GM10266 (cell line): Measurements from ENCODE around the gene TNXB.
"Not testable (repeated sequence)": the region's sequence is repeated elsewhere in the genome, so short reads cannot be mapped to it uniquely, and the experiment has no call there.

ENCODE experiments used
- DNase-seq: peaks from one replicate; pipeline ENCODE4 v3.0.0; 2012; ENCODE audit errors: extremely low spot score
- TF ChIP-seq, protein P1 (sequence below): IDR thresholded peaks from 2 replicates; pipeline ENCODE4 v1.5.1; 2012; ENCODE audit warnings: mild to moderate bottlenecking, low read depth; ENCODE audit not compliant: control insufficient read depth, insufficient read depth; ENCODE audit errors: missing control alignments

Gene TNXB

DNA sequence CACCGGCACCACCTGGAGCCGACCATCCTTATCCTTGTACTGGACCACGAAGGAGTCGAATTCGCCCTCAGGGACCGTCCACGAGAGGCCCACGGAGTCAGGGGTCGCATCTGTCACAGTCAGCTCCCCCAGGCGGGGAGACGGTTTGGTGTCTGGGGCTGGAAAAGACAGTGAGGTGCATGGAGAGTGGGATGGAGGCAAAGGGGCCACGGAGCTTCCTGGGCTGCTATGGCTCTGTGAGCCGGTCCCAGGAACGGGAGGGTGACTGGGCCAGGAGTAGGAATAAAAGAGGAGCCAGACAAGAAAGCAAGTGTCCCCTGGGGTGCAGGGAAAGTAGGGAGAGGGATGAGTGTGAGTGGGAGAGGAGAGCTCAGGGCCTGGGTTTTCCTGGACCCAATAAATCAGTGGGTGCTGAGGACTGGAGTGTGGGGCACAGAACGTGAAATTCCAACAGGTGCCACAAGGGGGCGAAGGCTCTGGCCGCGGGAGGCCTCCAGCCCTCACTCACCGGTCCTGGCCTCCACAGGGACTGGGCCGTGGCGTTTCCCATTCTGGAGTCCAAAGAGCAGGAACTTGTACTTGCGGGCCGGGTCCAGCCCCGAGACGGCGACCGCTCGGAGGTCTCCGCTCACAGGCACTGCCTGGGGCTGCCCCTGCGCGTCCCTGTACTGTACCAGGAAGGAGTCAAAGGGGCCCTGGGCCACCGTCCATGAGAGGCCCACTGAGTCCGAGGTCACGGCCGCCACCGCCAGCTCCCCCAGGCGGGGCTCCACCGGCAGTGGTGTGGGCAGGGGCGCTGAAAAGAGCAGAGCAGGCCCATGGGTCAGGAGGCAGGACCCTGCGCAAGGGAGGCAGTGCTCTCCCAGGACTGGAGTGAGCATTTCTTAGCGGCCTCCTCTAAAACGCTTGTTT lies 61.0 kb downstream of the TNXB start:
- TF ChIP-seq, protein P1, sequence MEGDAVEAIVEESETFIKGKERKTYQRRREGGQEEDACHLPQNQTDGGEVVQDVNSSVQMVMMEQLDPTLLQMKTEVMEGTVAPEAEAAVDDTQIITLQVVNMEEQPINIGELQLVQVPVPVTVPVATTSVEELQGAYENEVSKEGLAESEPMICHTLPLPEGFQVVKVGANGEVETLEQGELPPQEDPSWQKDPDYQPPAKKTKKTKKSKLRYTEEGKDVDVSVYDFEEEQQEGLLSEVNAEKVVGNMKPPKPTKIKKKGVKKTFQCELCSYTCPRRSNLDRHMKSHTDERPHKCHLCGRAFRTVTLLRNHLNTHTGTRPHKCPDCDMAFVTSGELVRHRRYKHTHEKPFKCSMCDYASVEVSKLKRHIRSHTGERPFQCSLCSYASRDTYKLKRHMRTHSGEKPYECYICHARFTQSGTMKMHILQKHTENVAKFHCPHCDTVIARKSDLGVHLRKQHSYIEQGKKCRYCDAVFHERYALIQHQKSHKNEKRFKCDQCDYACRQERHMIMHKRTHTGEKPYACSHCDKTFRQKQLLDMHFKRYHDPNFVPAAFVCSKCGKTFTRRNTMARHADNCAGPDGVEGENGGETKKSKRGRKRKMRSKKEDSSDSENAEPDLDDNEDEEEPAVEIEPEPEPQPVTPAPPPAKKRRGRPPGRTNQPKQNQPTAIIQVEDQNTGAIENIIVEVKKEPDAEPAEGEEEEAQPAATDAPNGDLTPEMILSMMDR = peak; percentile 80

DNA sequence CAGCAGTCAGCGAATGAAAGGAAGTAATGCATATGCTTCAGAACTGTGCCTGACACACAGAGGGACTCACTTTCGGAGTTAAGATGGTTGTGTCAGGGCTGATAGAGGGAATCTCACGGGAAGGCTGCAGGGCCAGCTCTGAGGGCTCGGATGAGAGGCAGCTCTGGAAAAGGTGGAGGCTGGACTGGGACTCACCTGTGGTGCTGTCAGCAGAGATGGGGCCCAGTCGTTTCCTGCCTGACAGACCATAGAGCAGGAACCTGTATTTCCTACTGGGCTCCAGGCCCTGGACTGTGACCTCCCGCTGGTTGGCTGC lies 61.6 kb downstream of the TNXB start:
- TF ChIP-seq, protein P1 = no peak

More for the DNA sequence above, 61.0 kb downstream of the TNXB start:
- DNase-seq = peak; percentile 80

DNA sequence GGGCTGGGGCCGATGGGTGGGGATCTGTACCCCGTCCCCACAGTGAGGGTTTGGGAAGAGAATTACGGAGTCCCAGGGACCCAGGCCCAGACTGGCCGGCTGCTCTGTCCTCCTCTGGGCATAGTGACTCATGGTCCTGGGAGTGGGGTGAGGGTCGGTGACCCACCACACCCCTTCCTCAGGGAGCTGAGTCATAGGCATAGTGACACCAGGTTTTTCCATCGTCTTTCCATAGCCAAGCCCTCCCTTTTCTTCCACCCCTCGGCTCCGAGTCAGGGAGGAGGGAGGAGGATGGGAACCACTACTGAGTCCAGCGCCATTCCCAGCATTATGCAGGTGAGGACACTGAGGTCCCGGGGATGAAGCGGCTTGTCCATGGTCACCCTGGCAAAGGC lies 62.1 kb downstream of the TNXB start:
- TF ChIP-seq, protein P1 = no peak
- DNase-seq = no peak

More for the DNA sequence above, 61.6 kb downstream of the TNXB start:
- no peak for DNase-seq

DNA sequence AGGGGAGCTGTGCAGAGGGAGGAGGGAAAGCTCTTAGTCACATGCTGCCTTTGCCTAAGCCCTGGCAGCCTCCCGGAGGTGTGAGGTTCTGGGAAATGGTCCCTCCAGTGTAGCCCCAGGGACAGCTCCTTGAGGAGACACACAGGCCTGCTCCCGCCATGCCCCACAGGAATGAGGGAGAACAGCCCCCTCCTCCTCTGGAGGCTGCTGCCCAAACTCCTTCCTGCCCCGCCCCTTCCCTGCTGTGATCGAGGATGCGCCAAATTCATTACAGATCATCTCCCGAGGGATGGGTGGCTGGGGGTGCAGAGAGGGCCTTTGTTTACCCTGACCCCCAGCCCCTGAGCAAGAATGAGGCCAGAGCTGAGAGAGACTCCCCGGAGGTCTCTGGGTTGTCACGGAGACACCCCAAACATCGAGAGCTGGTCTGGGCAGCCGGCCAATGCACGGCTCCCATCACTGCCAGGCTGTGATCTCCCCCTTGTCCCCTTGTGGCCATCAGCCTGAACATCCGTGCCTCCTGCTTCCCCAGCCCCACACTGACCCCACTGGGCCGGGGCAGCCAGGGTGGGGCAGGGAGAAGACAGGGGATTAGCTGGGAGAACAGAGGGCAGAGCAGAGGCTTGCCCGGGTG lies 62.6 kb downstream of the TNXB start:
- no peak for DNase-seq
- TF ChIP-seq, protein P1 = no peak

DNA sequence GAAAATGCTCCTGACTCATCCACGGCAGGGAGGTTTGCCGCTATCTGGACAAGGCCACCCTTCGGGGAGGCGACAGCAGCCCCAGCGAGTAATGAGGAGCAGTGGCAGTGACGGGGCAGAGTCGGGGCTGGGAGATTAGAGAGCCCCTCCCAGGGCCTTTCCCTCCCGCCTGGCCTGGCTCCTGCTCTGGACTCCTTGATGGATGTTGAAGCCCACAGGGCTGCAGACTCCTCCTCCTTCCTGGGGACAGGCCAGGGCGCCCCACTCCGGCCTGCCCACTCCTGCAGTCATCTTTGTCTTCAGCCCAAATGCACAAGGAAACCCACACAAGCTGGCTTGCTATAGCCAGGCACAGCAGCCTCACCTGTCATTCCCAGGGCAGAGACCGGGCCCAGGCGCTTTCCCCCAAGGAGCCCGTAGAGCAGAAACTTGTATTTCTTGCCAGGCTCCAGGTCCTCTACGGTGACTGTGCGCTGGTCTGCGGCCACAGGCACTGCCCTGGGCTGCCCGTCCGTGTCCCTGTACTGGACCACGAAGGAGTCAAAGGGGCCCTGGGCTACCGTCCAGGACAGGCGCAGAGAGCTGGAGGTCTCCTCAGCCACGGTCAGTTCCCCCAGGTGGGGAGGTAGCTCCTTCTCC lies 63.2 kb downstream of the TNXB start:
- no peak for DNase-seq
- TF ChIP-seq, protein P1 = no peak

DNA sequence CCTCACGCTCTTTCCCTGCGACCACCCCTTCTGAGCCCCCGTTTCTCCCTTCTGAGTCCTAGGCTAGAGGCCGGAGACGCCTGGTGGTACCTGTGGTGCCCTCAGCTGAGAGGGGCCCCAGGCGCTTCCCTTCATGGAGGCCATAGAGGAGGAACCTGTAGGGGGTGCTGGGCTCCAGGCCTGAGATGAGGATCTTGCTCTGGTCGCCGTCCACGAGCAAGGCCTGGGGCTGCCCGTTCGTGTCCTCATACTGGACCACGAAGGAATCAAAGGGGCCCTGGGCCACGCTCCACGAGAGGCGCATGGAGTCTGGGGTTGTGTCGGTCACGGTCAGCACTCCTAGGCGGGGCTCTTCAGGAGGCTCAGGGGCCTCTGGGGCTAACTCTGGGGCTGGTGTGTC lies 64.2 kb downstream of the TNXB start:
- not testable (repeated sequence) for DNase-seq

DNA sequence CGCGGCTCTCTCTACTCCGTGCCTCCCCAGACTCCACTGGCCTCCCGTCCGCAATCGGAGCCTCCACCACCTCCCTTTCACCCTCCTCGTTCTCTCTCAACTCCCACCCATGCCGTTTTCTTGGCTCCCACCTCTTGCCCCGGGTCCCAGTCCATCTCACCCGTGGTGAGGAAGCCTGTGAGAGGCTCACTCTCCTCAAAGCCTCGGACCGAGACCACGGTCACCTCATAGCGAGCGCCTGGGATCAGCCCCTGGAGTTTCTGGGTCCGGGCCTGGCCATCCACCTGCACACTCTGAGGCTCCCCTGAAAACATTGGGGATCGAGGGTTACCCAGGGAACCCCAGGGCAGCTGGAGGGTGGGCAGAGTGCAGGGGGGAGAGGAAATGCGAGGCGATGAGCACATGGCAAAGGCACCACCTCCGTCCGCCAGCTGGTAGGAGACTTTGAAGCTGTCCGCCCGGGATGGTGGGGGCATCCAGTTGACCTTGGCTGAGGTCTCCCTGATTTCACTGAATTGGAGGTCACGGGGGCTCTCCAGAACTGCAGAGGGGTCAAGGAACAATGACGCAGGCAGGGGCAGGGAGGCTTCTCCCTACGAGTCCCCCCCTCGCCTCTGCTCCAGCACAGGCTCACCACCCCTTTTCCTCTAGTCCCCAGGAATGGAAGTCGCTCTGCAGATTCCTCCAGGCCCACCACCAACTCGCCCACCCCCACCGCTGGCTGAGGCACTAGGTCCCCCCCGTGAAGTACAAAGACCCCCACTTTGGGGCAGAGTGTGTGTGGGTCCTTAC lies 65.4 kb downstream of the TNXB start:
- not testable (repeated sequence) for DNase-seq

DNA sequence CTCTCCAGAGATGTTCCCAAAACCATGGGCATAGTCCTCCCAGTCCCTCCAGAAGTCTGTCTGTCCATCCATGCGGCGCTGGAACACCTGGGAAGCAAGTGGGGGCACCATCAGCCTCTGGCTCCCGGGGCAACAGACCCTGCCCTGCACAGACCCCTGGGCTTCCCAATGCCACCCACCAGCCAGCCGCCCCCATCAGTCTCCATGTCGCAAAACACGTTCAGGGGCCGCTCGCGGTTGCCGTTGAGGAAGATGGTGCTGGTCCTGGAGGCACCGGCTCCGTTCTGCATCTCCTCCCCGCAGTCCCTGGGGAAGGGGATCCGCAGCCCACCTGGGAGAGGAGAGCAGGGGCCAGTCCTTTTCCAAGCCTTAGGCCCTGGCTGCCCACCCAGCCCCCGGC lies 66.9 kb downstream of the TNXB start:
- not testable (repeated sequence) for DNase-seq

DNA sequence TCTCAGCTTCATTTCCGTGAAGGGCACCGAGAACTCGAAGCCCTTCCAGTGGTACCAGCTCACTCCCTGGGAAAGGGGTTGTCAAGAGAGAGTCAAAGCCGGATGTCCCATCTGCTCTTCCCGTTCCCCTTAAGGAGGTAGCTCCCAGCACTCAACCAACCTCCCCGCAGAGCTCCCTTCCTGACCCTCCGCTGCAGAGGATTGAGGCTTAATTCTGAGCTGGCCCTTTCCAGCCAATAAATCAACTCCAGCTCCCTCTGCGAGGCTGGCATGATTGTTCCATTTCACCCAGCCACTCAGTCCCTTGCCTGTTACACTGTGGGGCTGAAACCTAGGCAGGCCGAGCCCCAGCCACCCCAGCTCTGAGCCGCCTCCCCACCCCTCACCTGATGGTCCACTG lies 67.8 kb downstream of the TNXB start:
- not testable (repeated sequence) for DNase-seq

DNA sequence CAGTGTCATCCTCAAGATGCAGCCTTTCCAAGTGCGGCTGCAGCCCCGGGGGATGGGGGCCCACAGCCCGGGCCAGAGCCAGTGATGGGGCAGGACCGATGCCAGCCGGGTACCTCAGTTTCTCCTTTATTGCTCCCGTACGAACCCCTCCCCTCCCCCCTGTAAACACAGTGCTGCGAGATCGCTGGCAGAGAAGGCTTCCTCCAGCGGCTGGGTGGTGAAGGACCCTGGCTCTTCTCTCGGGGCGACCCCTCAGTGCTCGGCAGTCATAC lies 68.2 kb downstream of the TNXB start:
- not testable (repeated sequence) for DNase-seq

DNA sequence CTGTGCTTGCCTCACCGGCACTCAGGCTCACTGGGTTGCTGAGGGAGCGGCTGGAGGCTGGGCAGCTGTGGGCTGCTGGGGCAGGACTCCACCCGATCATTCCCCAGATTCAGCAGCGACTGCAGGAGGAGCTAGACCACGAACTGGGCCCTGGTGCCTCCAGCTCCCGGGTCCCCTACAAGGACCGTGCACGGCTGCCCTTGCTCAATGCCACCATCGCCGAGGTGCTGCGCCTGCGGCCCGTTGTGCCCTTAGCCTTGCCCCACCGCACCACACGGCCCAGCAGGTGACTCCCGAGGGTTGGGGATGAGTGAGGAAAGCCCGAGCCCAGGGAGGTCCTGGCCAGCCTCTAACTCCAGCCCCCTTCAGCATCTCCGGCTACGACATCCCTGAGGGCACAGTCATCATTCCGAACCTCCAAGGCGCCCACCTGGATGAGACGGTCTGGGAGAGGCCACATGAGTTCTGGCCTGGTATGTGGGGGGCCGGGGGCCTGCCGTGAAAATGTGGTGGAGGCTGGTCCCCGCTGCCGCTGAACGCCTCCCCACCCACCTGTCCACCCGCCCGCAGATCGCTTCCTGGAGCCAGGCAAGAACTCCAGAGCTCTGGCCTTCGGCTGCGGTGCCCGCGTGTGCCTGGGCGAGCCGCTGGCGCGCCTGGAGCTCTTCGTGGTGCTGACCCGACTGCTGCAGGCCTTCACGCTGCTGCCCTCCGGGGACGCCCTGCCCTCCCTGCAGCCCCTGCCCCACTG lies 68.7 kb downstream of the TNXB start:
- not testable (repeated sequence) for DNase-seq
